HG03521 (cell line): ENCODE measurements around the gene PHIP.

ENCODE experiments used
- ATAC-seq: cut with Tn5 transposase; IDR thresholded peaks from one replicate; pipeline ENCODE4 v1.9.1; 2021; ENCODE audit warnings: mild to moderate bottlenecking, moderate library complexity; ENCODE audit not compliant: unreplicated experiment

Gene PHIP

DNA sequence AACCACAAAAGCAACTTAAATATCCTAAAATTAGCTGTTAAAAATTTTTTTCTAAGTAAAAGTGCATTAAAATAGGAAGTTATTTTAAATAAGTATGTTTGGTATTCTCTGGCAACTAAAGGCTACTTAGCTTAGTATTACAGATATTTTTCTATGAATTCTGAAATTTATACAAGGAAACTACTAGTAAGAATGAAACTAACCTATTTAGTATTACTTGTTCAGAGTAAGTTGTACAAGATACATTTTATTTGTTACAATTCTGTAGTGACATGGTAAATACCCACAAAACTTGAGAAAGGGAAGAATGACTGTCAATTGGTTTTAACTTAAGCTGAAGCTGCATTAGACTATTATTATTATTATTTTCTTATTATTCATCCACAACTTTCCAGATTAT lies 6.5 kb downstream of the PHIP start:
- ATAC-seq: no peak

- ATAC-seq: peak; percentile 69
These were observed 7.7 kb downstream of the PHIP start for GRCh38 chr6:79070206-79070825.

DNA sequence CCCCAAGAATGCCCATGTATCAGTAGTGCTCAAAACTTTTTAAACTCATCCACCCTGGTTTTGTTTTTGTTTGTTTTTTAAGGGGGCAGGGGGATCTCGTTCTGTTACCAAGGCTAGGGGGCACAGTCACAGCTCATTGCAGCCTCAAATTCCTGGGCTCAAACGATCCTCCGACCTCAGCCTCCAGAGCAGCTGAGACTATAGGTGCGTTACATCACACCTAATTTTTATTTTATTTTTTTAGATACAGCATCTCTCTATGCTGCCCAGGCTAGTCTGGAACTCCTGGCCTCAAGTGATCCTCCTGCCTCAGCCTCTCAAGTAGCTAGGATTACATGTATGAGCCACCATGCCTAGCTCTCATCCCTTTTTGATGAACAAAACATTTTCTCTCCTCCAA lies 11.2 kb downstream of the PHIP start:
- no peak for ATAC-seq

GRCh38 chr6:79066330-79066729 lies 11.7 kb downstream of the PHIP start:
- no peak for ATAC-seq

GRCh38 chr6:79065232-79065631 lies 12.8 kb downstream of the PHIP start:
- no peak for ATAC-seq

DNA sequence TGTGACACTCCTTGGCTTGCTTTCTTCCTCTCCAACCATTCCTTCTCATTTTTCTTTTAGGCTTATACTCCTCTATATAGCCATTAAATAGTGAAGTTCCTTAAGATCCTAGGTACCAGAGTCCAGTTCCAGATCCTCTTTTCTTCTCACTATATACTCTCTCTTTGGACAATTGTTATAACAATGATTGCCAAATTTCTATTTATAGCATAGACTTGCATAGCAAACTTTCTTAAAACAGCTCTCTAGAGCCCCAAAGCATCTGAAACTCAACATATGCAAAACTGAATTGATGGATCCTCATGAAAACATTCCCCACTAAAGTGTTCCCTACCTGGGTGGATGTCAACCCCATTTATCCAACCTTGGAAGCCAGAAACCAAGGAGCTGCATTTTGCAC lies 13.4 kb downstream of the PHIP start:
- no peak for ATAC-seq

- no peak for ATAC-seq
These were observed 15.3 kb downstream of the PHIP start for GRCh38 chr6:79062708-79063107.

DNA sequence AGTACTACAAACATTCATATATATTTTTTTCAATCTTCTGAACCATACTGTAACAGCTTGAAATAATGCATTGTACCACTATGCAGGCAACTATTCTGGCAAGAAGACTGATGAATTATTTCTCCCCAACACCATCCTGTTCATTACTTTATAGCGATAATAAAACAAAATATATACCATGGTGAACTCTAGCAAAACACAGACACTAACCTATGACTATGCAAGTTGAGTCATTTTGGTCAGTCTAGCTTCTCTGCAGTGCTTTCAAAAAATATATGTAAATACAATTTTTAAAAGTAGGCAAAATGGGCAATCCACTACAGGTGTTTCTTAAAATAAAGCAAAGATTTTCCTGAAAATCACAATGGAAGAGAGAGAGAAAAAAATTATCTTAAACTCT lies 20.3 kb downstream of the PHIP start:
- no peak for ATAC-seq

DNA sequence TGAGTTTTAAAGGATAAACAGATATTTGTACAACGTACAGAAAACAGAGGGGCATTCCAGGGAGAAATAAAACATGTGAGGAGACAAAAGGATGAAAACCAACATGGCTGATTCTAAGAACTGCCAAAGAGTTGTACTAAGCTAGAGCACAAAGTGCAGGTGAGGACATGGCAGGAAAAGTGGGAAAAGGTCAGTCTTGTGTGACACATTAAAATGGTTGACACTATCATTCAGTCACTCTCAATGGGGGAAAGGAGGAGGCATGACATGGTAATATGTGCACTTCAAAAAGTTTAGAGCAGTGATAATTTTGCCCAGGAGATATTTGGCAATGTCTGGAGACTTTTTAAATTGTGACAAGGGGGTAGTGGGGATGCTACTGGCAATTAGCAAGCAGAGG lies 21.8 kb downstream of the PHIP start:
- no peak for ATAC-seq

GRCh38 chr6:79048611-79049010 lies 29.4 kb downstream of the PHIP start:
- ATAC-seq: no peak

GRCh38 chr6:79047072-79047471 lies 31.0 kb downstream of the PHIP start:
- ATAC-seq: no peak

DNA sequence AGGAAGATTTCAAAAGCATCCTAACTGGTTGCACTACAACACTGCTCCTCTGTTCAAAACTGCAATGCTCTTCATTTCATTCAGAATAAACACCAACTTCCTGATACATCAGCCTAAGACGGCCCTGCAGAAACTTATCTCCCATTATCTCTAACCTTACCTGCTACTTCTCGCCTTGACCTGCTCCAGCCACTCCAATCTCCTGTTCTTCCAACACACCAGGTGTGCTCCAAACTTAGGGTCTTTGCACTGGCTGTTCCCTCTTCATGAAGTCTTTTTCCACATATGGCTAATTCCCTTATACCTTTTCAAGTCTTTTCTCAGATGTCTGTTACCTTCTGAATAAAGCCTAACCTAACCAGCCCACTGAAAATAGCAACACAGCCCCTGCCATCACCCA lies 32.1 kb downstream of the PHIP start:
- ATAC-seq: no peak

GRCh38 chr6:79042799-79043126 lies 35.3 kb downstream of the PHIP start:
- no peak for ATAC-seq

- ATAC-seq: peak; percentile 73
These were observed 35.8 kb downstream of the PHIP start for GRCh38 chr6:79042088-79042798.

GRCh38 chr6:79040083-79040482 lies 38.0 kb downstream of the PHIP start:
- ATAC-seq: peak; percentile 76

DNA sequence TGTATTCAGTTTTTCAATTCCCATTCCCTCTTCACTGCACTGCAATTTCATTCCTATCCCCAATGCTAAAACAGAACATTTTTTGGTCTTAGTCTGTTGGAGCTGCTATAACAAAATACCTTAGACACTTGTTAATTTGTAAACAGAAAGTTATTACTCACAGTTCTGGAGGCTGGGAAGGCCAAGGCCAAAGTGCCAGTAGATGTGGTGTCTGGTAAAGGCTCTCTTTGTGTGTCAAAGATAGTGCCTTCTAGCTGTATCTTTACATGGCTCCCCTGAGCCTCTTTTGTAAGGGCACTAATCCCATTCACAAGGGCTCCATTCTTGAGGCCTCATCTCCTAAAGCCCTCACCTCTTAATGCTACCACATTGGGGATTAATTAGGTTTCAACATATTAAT lies 40.0 kb downstream of the PHIP start:
- ATAC-seq: no peak

DNA sequence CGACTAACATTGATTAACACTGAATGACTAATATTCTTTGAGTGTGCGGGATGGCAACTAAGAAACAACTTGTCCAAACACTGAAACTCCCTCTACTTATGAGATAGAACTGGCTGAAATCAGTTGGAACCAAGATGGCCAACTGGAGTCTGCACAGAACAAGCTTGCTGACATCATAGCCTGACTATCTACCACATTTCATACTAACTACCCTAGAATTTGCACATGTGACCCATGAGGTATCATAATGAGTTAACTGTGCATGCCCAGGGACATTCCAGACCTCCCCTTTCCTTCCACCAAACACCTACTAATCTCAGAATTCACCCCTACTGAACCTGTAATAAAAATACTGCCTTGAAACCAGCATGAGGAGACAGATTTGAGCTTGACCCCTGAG lies 43.2 kb downstream of the PHIP start:
- ATAC-seq: peak; percentile 53

DNA sequence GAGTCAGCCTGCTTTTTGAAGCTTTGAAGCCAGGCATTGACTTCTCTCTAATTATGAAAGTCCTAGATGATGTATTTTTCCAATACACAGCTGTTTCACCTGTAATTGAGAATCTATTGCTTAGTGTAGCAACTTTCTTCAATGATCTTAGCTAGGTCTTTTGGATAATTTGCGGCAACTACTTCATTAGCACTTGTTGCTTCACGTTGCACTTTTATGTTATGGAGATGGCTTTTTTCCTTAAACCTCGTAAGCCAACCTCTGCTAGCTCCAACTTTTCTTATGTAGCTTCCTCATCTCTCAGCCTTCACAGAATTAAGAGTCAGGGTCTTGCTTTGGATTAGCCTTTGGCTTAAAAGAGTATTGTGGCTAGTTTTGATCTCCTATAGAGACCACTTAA lies 44.8 kb downstream of the PHIP start:
- ATAC-seq: no peak

- ATAC-seq: no peak
These were observed 46.0 kb downstream of the PHIP start for GRCh38 chr6:79031821-79032590.

DNA sequence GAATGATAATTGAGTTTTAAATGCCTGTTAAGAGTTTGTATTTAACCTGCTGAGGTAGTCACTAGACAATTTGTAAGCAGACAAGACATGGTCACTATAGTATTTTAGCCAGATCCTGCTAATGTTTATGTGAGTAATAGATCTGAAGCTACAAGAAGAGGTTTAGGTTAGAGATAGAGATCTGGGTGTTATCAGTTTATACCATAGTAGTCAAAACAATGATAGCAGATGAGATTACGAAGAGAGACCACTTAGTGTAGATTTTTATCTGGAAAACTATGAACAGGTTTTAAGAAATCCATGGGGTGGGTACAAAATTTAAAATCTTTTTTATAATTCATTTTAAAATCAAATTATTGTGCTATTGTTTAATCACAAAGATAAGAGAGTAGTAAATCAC lies 47.5 kb downstream of the PHIP start:
- ATAC-seq: no peak

DNA sequence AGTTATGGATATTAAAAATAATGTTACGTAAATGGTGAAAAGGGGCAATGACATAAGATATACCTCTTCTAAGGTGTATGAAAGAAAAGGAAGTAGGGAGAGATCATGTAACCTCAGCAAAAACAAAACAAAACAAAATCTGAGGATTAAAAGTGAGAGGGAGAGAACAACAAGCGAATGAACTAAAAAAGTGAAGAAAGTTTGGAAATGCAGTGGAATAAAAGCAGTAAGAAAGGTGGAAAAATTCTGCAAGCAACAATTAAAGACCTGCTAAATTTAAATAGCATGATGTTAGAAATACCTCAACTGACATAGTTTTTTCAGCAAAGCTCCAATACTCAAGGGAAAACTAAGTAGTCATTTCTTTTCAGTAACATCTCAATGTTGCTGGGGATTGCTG lies 48.0 kb downstream of the PHIP start:
- no peak for ATAC-seq

GRCh38 chr6:79028641-79029314 lies 49.3 kb downstream of the PHIP start:
- ATAC-seq: no peak
